NCI-H226 (cell line): ENCODE measurements around the gene ACBD6.

Source experiments
- DNase-seq: peaks from one replicate; pipeline ENCODE4 v3.0.0-alpha.2; 2015

Gene ACBD6

DNA sequence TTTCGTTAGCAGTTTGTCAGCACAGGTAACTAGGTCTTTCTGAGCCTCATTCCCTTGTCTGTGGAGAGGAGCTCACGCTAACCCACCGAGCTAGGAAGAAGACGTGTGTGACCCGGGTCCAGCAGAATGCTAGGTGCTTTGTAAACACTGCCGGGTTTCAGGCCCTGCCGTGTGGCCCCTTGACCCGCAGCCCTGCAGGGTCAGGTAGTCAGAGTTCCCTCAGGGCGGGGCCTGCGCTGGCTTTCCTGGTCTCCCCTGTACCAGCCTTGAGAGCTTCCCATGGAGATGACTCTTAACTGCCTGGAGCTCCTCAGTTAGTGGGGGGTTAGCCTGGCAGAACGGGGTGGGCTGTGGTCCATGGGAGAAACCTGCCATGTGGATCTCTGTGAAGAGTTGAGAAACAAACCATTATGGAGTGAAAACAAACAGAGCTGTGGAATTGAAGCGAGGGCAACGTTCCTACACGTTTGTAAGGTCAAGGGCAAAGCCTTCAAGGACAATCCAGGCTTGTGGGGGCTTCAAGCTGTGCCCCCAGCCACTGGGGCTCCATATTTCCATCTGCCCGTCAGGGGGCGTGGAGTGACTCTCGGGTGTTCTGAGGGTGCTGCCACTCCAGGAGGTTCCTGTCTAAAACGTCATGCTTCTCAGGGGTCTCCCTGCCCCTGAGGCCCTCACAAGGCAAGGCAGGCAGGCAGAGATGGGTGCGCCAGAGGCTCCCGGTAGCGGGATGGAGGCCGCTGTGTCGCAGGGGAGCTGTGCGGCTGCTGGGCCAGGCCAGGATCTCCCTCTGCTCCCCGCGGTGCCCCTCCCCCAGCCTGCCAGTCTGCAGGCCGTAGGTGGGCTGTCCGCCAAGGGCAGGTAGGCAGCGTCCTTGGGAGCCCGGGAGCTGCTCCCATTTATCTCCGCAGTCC is 248.5 kb downstream of the ACBD6 start:
- no peak for DNase-seq

DNA sequence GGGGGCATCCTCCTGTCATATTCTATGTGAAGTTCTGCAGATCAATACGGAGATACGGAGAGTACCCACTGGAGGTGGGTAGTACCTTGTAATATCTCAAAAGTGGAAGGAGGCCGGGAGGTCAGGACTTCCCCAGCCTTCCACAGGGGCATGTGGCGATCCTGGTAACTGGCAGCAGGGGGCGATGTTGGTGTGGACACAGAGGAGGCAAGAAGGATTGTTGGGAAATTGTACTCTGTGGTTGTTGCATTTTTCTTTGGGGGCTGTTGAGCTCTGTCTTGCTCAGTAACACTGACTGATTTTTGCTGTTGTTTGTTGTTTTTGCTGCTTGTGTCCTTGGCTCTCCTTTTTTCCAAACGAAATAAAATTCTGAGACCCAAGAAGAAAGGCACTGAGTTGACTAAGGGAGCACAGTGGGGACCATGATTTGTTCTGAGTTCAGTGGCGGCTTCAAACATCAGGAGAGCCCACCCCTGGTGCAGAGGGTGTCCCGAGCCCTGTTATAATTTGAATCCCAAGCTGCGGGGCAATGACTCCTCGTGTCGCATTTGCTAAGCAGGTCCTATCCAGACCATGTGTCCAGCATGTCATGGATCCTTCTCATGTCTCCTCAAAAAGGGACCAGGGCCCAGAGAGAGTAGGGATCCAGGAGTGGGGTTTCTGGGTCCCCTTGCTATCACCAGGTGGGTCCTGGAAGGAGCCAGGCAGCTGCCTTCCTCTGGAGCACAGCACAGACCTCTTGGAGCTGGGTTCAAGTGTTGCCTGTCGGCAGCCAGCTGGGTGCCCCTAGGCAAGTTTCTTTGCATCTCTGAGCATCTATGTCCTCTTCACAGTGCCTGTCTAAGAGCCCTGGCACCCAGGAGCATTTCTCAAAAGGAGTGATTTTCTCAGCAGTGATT is 249.5 kb downstream of the ACBD6 start:
- DNase-seq: peak; percentile 46

DNA sequence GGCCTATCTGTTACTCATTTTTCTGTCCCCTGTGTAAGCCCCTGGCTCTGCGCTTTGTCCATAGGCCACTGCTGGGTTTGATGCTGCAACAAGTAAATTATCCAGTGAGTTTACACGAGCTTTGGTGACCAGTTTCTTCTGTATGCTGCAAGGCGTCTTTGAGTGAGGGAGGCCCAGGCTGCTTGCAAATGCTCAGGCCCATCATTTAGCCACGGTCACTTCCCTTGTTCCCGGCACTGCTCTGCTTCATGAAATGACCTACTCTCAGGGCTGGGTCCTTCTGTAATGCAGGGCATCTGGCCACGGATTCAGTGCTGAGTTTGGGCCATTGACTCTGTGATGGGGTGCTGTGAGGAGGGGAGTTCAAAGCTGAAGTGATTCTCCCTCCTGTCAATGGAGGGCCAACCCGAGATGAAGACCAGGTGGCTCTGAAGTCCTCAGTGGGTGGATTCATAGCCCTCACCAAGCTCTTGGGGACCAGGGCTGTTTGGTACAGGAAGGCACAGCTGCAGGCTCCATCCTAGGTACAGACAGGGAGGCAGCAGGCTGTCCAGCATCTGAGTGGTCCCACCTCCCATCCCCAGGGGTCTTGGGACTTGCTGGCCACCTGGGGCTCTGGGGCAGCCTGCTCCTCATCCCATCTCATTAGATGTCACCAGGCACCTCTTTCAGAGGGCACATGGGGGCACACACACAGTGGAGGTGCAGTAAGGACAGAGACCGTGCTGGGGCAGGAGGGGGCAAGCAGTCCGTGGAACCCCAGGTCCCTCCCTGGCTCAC is 250.7 kb downstream of the ACBD6 start:
- no peak for DNase-seq

DNA sequence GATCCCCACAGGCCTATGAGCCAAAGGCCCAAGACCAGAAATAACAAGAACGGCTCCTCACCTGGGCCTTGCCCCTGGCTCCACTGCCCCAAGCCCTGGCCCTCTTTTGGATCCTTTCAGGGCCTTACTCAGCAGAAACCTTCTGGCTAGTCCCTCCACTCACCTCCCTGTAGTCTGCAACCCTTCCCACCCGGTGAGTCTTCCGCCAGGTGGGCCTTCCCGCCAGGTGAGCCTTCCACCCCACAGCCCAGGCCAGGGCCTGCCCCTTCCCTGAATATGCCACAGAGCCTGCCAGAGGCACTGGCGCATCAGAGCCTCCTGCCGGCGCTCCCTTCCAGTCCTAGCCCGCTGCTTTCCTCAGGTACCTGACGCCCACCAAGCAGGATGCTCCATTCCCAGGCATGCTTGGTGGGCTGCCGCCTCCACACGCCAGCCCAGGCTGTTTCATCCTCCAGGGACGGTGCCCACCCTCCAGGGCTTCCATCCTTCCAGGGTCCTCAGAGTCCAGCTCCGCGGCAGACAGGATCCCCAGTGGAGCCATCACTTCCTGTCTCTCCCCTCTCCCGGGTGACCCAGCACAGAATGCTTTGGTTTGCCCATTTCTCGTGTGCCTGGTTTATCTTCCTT is 251.4 kb downstream of the ACBD6 start:
- DNase-seq: no peak

DNA sequence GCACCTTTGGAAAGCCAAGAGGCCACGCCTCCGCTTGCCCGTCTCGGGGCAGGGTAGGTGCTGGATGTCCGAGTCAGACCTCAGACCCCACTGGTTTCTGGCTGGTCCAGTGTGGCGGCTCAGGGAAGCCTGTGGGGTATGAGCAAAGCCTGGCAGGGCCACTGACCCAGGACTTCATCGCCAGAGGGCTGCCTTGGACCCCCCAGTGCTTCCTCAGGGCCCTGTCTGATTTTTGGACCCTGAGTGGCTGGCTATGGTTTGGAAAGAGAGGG is 251.9 kb downstream of the ACBD6 start:
- DNase-seq: no peak

DNA sequence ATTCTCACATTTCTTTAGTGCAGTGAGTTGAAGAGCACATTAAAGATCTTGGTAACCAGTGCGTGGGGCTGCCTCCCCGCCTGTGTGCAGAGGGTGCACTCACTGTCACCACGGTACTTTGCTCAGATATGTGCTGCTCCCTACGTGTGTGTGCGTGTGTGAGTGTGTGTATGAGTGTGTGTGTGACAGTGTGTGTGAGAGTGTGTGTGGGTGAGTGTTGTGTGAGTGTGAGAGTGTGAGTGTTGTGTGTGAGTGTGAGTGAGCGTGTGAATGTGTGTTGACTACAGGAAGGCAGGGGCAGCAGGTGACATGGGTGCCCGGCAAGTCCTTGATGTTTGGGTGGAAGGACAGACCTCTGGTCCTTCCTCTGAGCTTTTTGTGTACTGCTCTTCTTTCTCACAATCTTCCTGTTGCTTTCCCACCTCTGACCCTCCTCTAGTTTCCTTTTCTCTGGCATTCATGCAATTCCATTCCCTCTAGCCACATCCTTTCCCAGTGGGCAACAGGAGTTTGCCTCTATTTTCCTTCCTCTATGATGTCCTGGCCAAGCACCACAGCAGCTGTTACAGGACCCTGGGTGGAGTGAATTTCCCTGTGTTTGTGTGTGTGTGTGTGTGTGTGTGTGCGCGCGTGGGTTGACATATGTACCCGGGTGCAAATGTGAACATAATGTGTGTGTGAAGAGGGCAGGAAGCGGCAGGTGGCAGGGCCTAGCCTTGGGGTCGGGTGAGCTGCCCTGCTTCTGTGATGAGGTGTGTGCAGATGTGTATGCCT is 252.5 kb downstream of the ACBD6 start:
- no peak for DNase-seq

DNA sequence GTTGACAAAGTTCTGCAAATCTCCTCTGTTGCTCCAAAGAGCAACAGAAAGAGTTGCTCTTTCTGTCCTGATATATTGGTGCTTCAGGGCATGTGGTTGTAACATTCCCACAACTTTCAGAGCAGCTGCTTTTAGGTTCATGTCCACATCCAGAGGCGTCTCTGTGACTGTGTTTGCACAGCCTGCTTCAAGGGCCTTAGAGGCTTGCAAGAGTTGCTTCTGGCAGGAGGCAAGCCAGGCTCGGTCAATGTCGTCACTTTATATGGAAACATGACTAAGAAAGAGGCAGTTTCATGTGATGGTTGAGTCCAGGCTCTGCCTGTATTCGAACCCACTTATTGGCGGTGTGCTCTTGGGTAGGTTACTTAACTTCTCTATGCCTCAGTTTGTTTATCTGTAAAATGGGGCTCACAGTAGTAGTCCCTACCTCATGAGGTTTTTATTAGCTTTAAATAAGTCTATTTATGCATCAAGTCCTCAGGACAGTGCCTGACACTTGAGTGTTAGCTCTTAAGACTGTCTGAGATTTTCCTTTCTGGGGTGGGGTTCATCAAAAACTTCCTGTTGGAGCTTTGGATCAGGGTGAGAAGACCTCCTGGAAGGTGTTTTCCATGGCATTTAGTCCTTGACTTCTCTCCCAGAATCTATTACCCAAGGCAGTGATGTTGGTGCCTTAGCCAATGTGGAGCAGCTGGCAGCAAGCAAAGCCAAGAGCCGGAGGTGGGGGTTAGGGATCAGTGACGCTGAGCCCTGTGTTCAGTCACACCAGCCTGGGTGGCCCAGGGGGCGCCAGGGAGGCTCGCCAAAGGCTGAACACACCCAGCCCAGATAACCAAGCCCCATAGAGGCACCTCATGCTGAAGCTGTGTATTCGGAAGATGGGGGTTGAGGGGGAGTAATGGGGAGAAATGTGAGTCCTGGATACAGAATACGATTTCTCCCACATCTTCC is 253.4 kb downstream of the ACBD6 start:
- DNase-seq: no peak

DNA sequence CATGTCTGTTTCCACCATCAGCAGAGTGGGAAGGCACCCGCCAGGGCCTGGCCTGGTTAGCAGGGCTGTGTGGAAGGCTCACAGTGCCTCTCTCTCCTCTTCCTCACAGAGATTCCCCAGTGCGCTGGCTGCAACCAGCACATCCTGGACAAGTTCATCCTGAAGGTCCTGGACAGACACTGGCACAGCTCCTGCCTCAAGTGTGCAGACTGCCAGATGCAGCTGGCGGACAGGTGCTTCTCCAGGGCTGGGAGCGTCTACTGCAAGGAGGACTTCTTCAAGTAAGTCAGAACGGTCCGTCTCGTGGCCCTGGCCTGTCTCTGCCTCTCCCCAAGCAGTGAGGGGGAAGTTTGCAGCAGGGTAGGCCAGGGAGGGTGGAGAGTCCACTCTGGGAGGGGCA is 254.2 kb downstream of the ACBD6 start:
- no peak for DNase-seq

DNA sequence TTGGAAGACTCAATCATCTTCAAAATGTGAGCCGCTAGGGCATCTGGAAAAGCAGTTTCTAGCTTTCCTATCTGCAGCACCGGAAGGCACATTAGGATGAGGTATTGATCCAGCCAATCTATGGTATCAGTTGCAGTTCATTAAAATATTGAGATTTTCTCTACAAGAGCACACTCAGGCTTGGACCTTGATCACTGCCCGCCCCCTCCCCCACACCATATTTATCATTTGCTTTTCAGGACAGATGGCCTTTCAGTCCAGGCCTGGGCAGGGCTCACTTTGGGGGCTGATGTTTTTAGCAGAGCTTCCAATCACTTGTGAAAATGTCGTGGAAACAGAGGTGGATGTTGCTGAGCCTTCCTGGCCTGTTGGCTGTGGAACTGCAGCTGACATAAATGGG is 254.8 kb downstream of the ACBD6 start:
- DNase-seq: no peak

DNA sequence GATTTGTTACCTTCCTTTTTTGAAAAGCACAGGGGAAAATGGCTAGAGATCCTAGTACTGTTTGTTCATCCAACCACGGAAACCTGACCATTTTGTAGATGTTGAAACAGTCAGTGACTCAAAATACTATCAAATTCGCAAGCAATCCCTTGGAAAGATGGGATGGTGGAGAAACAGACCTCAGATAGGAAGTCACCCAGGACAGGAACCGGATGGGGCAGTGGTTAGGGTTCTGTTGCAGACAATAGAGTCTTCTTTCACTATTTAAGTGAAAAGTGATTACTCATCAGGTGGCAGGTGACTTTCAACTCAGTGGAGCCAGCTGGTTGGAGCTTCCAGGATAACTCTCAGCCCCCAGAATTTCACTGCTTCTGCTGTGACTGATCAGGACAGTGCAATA is 255.3 kb downstream of the ACBD6 start:
- DNase-seq: no peak

DNA sequence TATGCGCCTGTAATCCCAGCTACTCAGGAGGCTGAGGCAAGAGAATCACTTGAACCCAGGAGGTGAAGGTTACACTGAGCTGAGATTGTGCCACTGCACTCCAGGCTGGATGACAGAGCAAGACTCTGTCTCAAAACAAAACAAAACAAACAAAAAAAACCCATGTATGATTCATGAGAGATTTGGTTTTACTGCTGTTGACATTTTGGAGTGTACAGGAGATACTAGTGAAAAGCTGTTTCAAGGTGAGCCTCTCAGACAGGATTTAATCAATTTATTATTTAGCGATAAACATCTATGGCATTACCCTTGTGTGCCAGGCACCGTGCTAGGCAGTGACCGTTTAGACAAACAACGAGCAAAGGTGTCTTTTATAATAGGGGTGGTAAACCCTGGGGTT is 255.8 kb downstream of the ACBD6 start:
- DNase-seq: no peak

DNA sequence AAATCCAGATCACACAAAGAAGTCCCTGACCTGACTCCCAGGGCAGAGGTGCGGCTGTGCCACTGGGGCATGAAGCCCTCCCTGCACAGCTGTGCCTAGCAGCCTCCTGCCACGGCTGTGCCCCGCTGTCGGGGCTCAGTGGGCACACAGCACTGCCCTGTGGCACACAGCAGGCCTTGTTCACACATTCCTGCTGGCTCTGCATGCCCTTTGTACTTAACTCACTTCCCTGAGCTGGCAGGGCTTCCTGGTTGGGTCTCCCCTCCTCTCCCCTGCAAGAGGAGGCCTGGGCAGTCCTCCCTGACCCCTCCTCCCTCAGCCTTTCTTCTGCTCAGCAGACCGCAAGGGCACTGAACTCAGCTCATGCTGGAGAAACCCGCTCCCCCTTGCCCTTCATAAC is 257.5 kb downstream of the ACBD6 start:
- no peak for DNase-seq

DNA sequence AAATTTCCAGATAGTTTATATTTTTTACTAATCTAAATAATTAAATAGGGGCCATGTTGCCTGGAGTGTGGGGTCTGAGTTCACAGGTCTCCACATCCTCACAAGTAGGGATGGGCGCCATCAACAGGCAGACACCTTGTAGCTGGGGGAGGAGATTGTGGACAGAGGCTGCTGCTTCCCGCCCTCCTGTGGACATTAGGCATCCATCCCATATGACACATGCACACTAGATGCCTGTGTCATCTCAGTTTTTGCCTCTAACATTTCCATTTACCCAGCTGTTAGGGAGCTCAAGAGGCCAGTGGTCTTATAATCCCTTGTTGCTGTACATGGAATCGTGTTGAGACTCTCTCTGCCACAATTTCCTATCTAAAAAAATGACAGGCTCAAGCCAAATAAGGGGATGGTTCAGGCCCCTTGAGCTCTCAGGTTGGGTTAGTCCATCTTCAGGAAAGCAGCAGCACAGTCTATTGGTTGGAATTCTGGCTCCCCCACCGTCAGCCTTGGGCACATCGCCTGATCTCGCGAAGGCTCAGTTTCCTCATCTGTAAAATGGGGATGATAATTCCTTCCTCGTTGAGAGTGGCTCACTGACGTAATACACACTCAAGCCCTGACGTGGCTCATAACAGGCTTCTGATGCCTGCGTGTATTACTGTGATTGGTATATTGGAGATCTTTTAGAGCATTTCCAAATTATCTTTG is 258.7 kb downstream of the ACBD6 start:
- DNase-seq: no peak

DNA sequence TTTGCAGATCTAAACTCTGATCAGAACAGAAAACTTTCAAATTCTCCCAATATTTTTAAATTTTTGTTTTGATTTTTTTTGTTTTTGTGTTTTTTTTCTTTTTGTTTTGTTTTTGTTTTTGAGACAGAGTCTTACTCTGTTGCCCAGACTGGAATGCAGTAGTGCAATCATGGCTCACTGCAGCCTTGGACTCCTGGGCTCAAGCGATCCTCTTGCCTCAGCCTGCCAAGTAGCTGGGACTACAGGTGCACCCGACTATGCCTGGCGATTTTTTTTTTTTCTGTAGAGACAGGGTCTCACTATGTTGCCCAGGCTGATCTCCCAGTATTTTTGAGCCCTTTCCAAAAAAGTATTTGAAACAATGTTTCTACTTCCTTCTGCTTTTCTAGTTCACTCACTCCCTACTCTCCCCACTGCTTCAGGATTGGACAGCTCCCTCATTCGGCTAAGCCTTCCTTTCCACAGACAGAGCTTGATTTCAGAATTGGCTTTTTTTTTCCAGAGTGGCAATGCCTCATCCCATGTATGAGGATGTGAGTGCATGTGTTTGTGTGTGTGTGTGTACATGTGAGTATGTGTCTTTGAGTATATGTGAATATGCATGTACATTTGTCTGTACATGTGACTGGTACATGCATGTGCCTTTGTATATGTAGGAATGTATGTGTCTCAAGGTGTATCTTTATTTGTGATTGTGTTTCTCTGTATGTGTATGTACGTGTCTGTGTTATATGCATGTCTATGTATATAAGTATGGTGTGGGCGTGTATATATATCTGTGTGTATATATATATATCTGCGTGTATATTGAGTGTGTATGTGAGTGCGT is 260.4 kb downstream of the ACBD6 start:
- no peak for DNase-seq

DNA sequence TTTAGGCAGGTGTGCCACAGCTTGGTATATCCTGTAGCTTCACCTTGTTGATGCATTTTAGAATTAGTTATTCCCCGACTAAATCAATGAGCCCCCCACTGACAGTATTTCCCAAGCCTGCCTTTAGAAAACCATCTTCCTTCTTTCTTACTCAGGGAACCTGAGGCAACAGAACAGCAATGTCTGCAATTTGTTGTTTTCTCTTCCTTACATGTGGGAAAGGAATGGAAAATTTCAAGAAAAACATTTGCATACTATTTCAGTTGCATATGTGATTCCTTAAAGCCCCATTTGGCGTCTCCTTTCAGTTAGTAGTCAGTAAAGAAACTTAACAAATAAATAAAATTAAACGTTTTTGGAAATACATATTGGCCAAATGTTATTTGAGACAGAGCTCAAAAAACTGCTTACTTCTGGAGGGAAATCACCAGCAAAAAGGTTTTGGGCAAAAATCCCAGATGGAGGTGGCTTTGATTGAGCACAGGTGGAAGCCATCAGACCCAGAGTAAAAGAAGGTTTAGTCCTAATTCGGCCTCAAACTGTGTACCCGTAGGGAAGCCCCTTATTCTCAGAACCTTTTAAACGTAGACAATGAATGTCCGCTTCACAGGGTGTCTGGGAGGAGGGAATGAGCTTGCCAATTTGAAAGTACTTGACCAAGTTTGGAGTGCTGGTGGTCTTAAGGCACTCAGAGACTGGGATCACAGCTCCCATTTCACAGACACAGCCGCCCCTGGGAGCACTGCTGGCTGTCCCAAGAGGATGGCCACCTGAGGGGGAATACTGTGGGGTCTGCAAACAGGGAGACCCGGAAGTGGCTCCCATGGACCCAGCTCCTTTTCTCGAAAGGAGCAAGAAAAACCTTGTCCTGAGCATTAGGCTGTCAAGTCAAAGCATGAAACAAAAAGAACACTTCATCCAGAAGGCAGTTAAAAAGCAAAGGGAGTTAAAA is 263.0 kb downstream of the ACBD6 start:
- DNase-seq: no peak

DNA sequence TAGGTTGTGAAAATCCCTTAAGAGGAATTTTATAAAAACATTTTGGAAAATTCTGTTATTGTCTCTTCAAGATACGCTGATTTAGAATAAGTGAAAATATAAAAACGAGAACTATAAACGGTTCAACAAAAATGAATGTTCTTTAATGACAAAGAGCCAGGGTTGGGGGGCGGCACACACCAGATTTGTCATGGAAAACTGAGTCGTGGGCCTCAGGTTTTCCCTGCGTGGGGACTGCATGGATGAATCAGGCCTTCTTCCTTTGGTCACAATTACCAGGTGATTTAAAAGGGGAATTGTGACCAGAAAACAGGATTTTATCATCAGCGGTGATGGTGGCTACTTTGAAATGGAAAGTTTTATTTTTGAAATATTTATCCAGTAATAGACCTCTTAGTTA is 263.7 kb downstream of the ACBD6 start:
- no peak for DNase-seq
